ENCODE results near the gene KAZALD1.
A peak's percentile ranks its signal among the peaks of the same experiment; 100 is the strongest.

The KAZALD1 gene, protein sequence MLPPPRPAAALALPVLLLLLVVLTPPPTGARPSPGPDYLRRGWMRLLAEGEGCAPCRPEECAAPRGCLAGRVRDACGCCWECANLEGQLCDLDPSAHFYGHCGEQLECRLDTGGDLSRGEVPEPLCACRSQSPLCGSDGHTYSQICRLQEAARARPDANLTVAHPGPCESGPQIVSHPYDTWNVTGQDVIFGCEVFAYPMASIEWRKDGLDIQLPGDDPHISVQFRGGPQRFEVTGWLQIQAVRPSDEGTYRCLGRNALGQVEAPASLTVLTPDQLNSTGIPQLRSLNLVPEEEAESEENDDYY

DNA sequence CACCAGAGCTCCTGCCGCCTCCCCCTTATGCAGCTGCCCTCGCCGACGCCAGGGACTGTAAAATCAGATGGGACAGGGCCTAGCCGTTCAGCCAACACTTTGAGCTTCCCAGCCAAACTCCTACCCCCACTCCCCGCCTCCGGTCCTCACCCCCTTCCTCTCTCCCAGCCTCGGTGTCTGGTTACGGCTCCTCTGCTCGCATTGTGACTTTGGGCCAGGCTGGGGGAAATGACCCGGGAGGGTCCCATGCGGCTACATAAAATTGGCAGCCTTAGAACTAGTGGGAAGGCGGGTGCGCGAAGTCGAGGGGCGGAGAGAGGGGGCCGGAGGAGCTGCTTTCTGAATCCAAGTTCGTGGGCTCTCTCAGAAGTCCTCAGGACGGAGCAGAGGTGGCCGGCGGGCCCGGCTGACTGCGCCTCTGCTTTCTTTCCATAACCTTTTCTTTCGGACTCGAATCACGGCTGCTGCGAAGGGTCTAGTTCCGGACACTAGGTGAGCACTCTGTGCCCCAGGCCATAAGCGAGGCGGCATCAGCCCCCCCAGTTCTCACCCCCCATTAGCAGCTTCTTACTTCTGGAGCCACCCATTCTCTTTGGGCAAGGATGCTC, at the start of gene KAZALD1:
KAZALD1 (plus strand) TSS at position 366 of the 608 bp plus-strand sequence. CDS start 604 bp downstream, outside the sequence.
- Histone ChIP-seq H3K27me3 (ENCODE audit: insufficient read depth, low read length) (no peaks in the 10 kb centered on the region), H3K79me2 (ENCODE audit: insufficient read depth, low read length) (0 out of 2 replicates have a peak, but pooled peaks cover 3% of the 10 kb centered on the region)

DNA sequence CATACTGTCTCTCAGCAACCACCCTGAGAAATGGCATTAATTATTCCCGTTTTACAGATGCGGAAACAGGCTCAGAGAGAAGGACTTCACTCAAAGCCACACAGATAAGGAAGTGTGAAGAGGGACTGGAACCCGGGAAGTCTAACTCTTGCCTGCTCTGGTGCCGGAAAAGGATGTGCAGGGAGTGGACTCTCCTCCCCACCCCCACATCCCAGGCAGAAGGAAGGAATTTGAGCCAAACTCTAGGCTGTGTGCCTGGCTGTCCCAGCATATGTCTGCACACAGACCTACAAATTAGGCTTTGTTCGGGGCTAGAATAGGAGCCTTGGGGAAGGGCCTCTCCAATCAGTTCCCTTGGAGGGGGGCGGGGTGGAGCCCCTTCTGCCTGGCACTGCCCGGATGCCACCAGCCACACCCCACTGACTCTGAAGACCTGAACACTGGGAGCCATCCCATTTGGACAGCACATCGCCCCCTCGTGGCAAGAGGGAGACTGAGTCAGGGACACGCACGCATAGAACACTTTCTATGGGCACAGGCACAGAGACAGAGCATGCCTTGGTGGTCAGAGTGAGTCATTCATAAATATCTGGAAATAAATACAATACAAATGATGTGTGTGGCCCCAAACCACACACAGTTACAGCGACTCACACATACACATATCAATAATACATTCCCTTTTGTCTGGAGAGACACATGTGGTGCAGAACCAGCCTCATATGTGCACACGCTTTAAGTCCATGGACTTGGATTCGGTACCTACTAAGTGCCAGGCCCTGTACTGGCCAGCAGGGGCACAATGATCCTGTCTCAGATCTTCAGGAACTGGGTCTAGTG, 49.0 kb upstream of the KAZALD1 start:
- Histone ChIP-seq H3K4me1 (ENCODE audit: insufficient read depth, low read length, severe bottlenecking) (no peaks in the 10 kb centered on the region), H3K27ac (ENCODE audit: low read depth, low read length, poor library complexity, severe bottlenecking) (no peak overlapping the region), H3K36me3 (ENCODE audit: insufficient read depth, low read length) (no peaks in the 10 kb centered on the region), H3K9ac (ENCODE audit: low read length) (no peak overlapping the region), H3K4me2 (ENCODE audit: low read length) (no peak overlapping the region), H3K9me2 (ENCODE audit: low read depth, low read length) (no peaks in the 10 kb centered on the region), H3K4me3 (ENCODE audit: low read depth, low read length, poor library complexity, severe bottlenecking) (no peak overlapping the region), H2AFZ (ENCODE audit: low read length) (no peak overlapping the region), H3K9me3 (ENCODE audit: low read length) (no peaks in the 10 kb centered on the region), H3K27me3 (ENCODE audit: insufficient read depth, low read length) (no peaks in the 10 kb centered on the region), H3K79me2 (ENCODE audit: insufficient read depth, low read length) (no peaks in the 10 kb centered on the region), H4K20me1 (ENCODE audit: insufficient read depth, low read length) (no peaks in the 10 kb centered on the region), H3F3A (ENCODE audit: insufficient read depth, low read length) (no peaks in the 10 kb centered on the region)
- TF ChIP-seq, protein P1, sequence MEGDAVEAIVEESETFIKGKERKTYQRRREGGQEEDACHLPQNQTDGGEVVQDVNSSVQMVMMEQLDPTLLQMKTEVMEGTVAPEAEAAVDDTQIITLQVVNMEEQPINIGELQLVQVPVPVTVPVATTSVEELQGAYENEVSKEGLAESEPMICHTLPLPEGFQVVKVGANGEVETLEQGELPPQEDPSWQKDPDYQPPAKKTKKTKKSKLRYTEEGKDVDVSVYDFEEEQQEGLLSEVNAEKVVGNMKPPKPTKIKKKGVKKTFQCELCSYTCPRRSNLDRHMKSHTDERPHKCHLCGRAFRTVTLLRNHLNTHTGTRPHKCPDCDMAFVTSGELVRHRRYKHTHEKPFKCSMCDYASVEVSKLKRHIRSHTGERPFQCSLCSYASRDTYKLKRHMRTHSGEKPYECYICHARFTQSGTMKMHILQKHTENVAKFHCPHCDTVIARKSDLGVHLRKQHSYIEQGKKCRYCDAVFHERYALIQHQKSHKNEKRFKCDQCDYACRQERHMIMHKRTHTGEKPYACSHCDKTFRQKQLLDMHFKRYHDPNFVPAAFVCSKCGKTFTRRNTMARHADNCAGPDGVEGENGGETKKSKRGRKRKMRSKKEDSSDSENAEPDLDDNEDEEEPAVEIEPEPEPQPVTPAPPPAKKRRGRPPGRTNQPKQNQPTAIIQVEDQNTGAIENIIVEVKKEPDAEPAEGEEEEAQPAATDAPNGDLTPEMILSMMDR (IDR thresholded peaks at IDR 0.05; ENCODE audit: low read length) = peak; percentile 86
- TF ChIP-seq EZH2 (IDR thresholded peaks at IDR 0.05; ENCODE audit: borderline replicate concordance, low read length) = no peak

More for the DNA sequence above, at the start of gene KAZALD1:
- H3F3A ChIP-seq (ENCODE audit: insufficient read depth, low read length) = no peaks in the 10 kb centered on the region
- H3K4me2 ChIP-seq (ENCODE audit: low read length) = peak within 1 kb of the TSS; percentile 93
- TF ChIP-seq EZH2 (IDR thresholded peaks at IDR 0.05; ENCODE audit: borderline replicate concordance, low read length) = no peak
- TF ChIP-seq, protein P1 (IDR thresholded peaks at IDR 0.05; ENCODE audit: low read length) = no peak
- H3K9ac ChIP-seq (ENCODE audit: low read length) = peak within 1 kb of the TSS; percentile 100
- no peaks in the 10 kb centered on the region for H3K9me2 ChIP-seq (ENCODE audit: low read depth, low read length)
- H4K20me1 ChIP-seq (ENCODE audit: insufficient read depth, low read length) = no peaks in the 10 kb centered on the region
- no peaks in the 10 kb centered on the region; the same call in 1 of the 2 replicates for H3K36me3 ChIP-seq (ENCODE audit: insufficient read depth, low read length)
- H3K4me1 ChIP-seq (ENCODE audit: insufficient read depth, low read length, severe bottlenecking) = peaks cover 38% of the 10 kb centered on the region
- H2AFZ ChIP-seq (ENCODE audit: low read length) = 0 out of 2 replicates have a peak within 1 kb of the TSS, but pooled peaks have one; percentile 85
- peak within 1 kb of the TSS; percentile 89 for H3K27ac ChIP-seq (ENCODE audit: low read depth, low read length, poor library complexity, severe bottlenecking)
- no peaks in the 10 kb centered on the region for H3K9me3 ChIP-seq (ENCODE audit: low read length)
- peak within 1 kb of the TSS; percentile 100 for H3K4me3 ChIP-seq (ENCODE audit: low read depth, low read length, poor library complexity, severe bottlenecking)

DNA sequence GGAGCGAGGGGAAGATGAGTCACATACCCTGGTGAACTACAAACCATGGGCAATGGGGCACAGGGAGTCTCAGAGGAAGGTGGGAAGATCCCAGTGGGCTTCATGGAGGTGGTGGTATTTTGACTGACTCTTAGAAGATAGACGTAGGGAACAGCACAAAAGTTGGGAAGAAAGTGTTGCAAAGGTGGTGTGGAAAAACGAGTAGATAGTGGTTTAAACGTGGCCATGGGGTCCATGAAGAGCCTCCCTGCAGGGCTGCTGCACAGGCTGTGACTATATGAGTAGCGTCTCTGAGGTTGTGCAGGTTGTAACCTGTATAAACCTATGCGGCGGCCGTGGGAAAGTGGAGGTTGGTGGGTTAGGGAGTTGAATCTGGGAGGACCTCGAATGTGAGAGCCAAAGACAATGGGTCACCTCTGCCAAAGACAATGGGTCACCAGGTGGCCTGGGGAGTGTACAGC, 48.4 kb upstream of the KAZALD1 start:
- H3K4me1 ChIP-seq (ENCODE audit: insufficient read depth, low read length, severe bottlenecking) = no peaks in the 10 kb centered on the region
- H2AFZ ChIP-seq (ENCODE audit: low read length) = no peak overlapping the region
- H3K36me3 ChIP-seq (ENCODE audit: insufficient read depth, low read length) = no peaks in the 10 kb centered on the region
- no peaks in the 10 kb centered on the region for H3K27me3 ChIP-seq (ENCODE audit: insufficient read depth, low read length)
- no peaks in the 10 kb centered on the region for H4K20me1 ChIP-seq (ENCODE audit: insufficient read depth, low read length)
- no peaks in the 10 kb centered on the region for H3K9me3 ChIP-seq (ENCODE audit: low read length)
- H3K27ac ChIP-seq (ENCODE audit: low read depth, low read length, poor library complexity, severe bottlenecking) = no peak overlapping the region
- no peak overlapping the region for H3K9ac ChIP-seq (ENCODE audit: low read length)
- H3K9me2 ChIP-seq (ENCODE audit: low read depth, low read length) = no peaks in the 10 kb centered on the region
- TF ChIP-seq, protein P1 (IDR thresholded peaks at IDR 0.05; ENCODE audit: low read length) = no peak
- TF ChIP-seq EZH2 (IDR thresholded peaks at IDR 0.05; ENCODE audit: borderline replicate concordance, low read length) = no peak
- no peaks in the 10 kb centered on the region for H3K79me2 ChIP-seq (ENCODE audit: insufficient read depth, low read length)
- H3F3A ChIP-seq (ENCODE audit: insufficient read depth, low read length) = no peaks in the 10 kb centered on the region
- H3K4me3 ChIP-seq (ENCODE audit: low read depth, low read length, poor library complexity, severe bottlenecking) = no peak overlapping the region
- H3K4me2 ChIP-seq (ENCODE audit: low read length) = no peak overlapping the region

Measured in OCI-LY1 (cell line).